Left lung (tissue), 10 donors: ENCODE measurements around the gene FANK1. TPM values are rescaled to one million over a fixed set of nuclear protein-coding genes. Genes with fewer than 3 reads are reported as not detected.

Experiments used
- ATAC-seq: fragments of 200-7000 bp; cut with Tn5 transposase; one replicate; pipeline ENCODE4 v1.9.1; 2020; ENCODE audit warnings: moderate library complexity
- DNase-seq, 4 donors: peaks; one replicate each; pipeline ENCODE4 v3.0.0-alpha.2; 2013 to 2020
- H3K27ac ChIP-seq, 2 donors: fragments of 200-600 bp; sonication (generic) in 1 of 2; one replicate each; pipeline versions ENCODE4 v1.5.0 to v1.8.0; 2020 to 2021
- H3K27me3 ChIP-seq, 2 donors: fragments of 200-600 bp; sonication (generic) in 1 of 2; one replicate each; pipeline versions ENCODE4 v1.5.0 to v1.8.0; 2020 to 2021
- H3K36me3 ChIP-seq, 2 donors: fragments of 200-600 bp; sonication (generic) in 1 of 2; one replicate each; pipeline versions ENCODE4 v1.5.0 to v1.8.0; 2020 to 2021
- H3K4me1 ChIP-seq, 2 donors: fragments of 200-600 bp; one replicate each; pipeline ENCODE4 v1.8.0; 2021
- H3K4me3 ChIP-seq, 2 donors: fragments of 200-600 bp; sonication (generic) in 1 of 2; one replicate each; pipeline versions ENCODE4 v1.5.0 to v1.8.0; 2020 to 2021; ENCODE audit warnings: mild to moderate bottlenecking in 1 of 2
- H3K9me3 ChIP-seq, 2 donors: fragments of 200-600 bp; sonication (generic) in 1 of 2; one replicate each; pipeline versions ENCODE4 v1.5.0 to v1.8.0; 2020 to 2021
- CTCF ChIP-seq, 2 donors: fragments of 200-600 bp; sonication (generic) in 1 of 2; IDR thresholded peaks; one replicate each; pipeline versions ENCODE4 v1.5.0 to v1.8.0; 2021; ENCODE audit warnings: antibody characterized with exemption in 2 of 2
- intact Hi-C, 2 donors: fragments of 100-400 bp; cut with DNase I; formaldehyde crosslinking; loops; one replicate each; pipeline versions ENCODE4 v1.11.2 to v1.14.2; 2022
- polyA plus RNA-seq, 6 donors: library from polyadenylated mRNA; unstranded; fragments of 120-200 nt; gene quantifications; one replicate each; pipeline ENCODE4 v1.2.1, GENCODE V29; 2013; ENCODE audit not compliant: insufficient read length in 6 of 6
- total RNA-seq, 2 donors: library from RNA; stranded (reverse); fragmentation: NEBNext Ultra II Directional; extraction: Animal tissue kit (Norgen Biotek cat#: 25700); gene quantifications; one replicate each; pipeline ENCODE4 v1.2.1, GENCODE V29; 2021
- donor health status: DM: no; HTN: yes; CAD: no.
- donor health status: DM: no; HTN: no; CAD: no.

The FANK1 gene
- total and polyA plus RNA-seq, 8 donors = 4.3 to 12.1 (median 8.4) TPM

DNA sequence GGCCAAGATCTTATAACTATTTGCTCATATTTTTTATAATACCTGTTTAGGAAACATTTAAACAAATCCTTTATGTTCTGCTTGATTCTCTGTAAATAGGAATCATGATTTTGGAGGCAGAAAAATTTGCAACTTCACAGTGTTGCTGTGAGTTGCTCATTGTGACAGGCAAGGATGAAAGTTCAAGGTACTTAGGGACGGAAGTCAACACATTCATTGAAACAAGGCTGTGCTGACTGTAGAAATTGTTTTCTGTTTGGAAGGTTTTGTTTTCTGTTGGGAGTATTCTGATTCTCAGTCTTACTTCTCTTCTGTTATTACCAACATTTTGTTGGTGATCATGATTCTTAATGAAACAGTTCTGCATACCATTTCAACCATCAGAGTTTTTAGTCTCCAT, 54.9 kb downstream of the FANK1 start:
- Histone ChIP-seq H3K36me3 (no peaks in the 10 kb centered on the region), H3K27me3 (no peaks in the 10 kb centered on the region), H3K9me3 (peaks cover 0 to 36% of the 10 kb centered on the region in 2 donors), H3K4me1 (no peaks in the 10 kb centered on the region), H3K27ac (no peak overlapping the region), H3K4me3 (no peak overlapping the region)
- ATAC-seq (no peak), DNase-seq (no peak)
- intact Hi-C loops = no loop called here
- TF ChIP-seq CTCF (IDR thresholded peaks at IDR 0.05) = no peak

GRCh38 chr10:125953778-125954385, 57.5 kb downstream of the FANK1 start:
- no peaks in the 10 kb centered on the region for H3K36me3 ChIP-seq
- DNase-seq = no peak
- intact Hi-C loops = no loop called here
- no peak for TF ChIP-seq CTCF (IDR thresholded peaks at IDR 0.05)
- H3K4me1 ChIP-seq = no peaks in the 10 kb centered on the region
- no peak overlapping the region for H3K4me3 ChIP-seq
- peaks cover 0 to 36% of the 10 kb centered on the region in 2 donors for H3K9me3 ChIP-seq
- ATAC-seq = no peak
- H3K27me3 ChIP-seq = no peaks in the 10 kb centered on the region
- H3K27ac ChIP-seq = no peak overlapping the region

GRCh38 chr10:125955766-125956165, 59.4 kb downstream of the FANK1 start:
- intact Hi-C loops = no loop called here
- no peak for ATAC-seq

GRCh38 chr10:125961743-125962142, 65.4 kb downstream of the FANK1 start:
- H3K4me3 ChIP-seq = no peak overlapping the region
- no peak for TF ChIP-seq CTCF (IDR thresholded peaks at IDR 0.05)
- DNase-seq (no peak), ATAC-seq (no peak)
- no peak overlapping the region for H3K27ac ChIP-seq
- no peaks in the 10 kb centered on the region for H3K27me3 ChIP-seq
- H3K4me1 ChIP-seq = no peaks in the 10 kb centered on the region
- H3K36me3 ChIP-seq = no peaks in the 10 kb centered on the region
- intact Hi-C loops = no loop called here
- H3K9me3 ChIP-seq = no peaks in the 10 kb centered on the region

More at GRCh38 chr10:125955766-125956165, 59.4 kb downstream of the FANK1 start:
- no peaks in the 10 kb centered on the region for H3K36me3 ChIP-seq
- peaks cover 0 to 36% of the 10 kb centered on the region in 2 donors for H3K9me3 ChIP-seq
- TF ChIP-seq CTCF (IDR thresholded peaks at IDR 0.05) = no peak
- no peak overlapping the region for H3K4me3 ChIP-seq
- H3K27me3 ChIP-seq = no peaks in the 10 kb centered on the region
- no peak overlapping the region for H3K27ac ChIP-seq
- DNase-seq = no peak
- no peaks in the 10 kb centered on the region for H3K4me1 ChIP-seq

DNA sequence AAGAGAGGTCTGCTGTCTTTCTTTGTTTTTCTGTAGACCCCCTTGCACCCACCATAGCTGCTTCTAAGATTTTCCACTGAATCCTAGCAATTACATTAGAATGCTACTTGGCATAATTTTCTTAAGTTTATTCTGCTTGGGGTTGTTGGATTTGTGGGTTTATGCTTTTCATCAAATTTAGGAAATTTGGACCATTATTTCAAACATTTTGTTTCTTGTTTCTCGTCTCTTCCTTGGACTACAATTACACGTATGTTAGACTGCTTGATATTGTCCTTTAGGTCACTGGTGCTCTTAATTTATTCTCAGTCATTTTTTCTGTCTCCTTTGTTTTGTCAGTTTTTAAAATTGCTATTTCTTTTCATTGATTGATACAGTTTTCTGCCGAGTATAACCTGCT, 65.8 kb downstream of the FANK1 start:
- Histone ChIP-seq H3K4me1 (no peaks in the 10 kb centered on the region), H3K9me3 (no peaks in the 10 kb centered on the region), H3K4me3 (no peak overlapping the region), H3K27me3 (no peaks in the 10 kb centered on the region), H3K27ac (no peak overlapping the region), H3K36me3 (no peaks in the 10 kb centered on the region)
- intact Hi-C loops = no loop called here
- TF ChIP-seq CTCF (IDR thresholded peaks at IDR 0.05) = no peak
- DNase-seq (no peak), ATAC-seq (no peak)
